ENCODE results near the gene GPC6. TPM values are rescaled to one million over a fixed set of nuclear protein-coding genes. Genes with fewer than 3 reads are reported as not detected.
A peak's percentile ranks its signal among the peaks of the same experiment; 100 is the strongest.

GPC6 gene
- polyA plus RNA-seq, 4 donors, result 0.22 to 45.0 (median 1.4) TPM

GRCh38 chr13:93876236-93876635 lies 649.6 kb downstream of the GPC6 start:
- Histone ChIP-seq H3K4me3 (ENCODE audit: low read depth in 1 of 3, low read length in 3 of 3) (no peak overlapping the region), H3K36me3 (ENCODE audit: control insufficient read depth in 3 of 3, insufficient read depth in 2 of 3, low read depth in 1 of 3, low read length in 3 of 3) (no peaks in the 10 kb centered on the region), H3K9me3 (ENCODE audit: control insufficient read depth in 2 of 2, insufficient read depth in 1 of 2, low read depth in 1 of 2, low read length in 1 of 2) (peaks cover 0 to 9% of the 10 kb centered on the region in 2 donors), H3K27ac (ENCODE audit: low read depth in 1 of 3, low read length in 2 of 3) (no peak overlapping the region), H3K27me3 (ENCODE audit: control insufficient read depth in 3 of 3, insufficient read depth in 3 of 3, low read length in 3 of 3) (no peaks in the 10 kb centered on the region), H3K4me1 (ENCODE audit: control insufficient read depth in 3 of 3, insufficient read depth in 2 of 3, low read depth in 1 of 3, low read length in 2 of 3) (no peaks in the 10 kb centered on the region)
- no peak for DNase-seq
- FAIRE-seq, result no peak
- 43 to 72% (median 59%) methylated on average over 3 of the region's 3 CpGs for WGBS, 3 donors

GRCh38 chr13:93878675-93879074 lies 652.1 kb downstream of the GPC6 start:
- Histone ChIP-seq H3K9me3 (ENCODE audit: control insufficient read depth in 2 of 2, insufficient read depth in 1 of 2, low read depth in 1 of 2, low read length in 1 of 2) (peaks cover 0 to 9% of the 10 kb centered on the region in 2 donors), H3K36me3 (ENCODE audit: control insufficient read depth in 3 of 3, insufficient read depth in 2 of 3, low read depth in 1 of 3, low read length in 3 of 3) (no peaks in the 10 kb centered on the region), H3K4me1 (ENCODE audit: control insufficient read depth in 3 of 3, insufficient read depth in 2 of 3, low read depth in 1 of 3, low read length in 2 of 3) (no peaks in the 10 kb centered on the region), H3K27me3 (ENCODE audit: control insufficient read depth in 3 of 3, insufficient read depth in 3 of 3, low read length in 3 of 3) (no peaks in the 10 kb centered on the region), H3K4me3 (ENCODE audit: low read depth in 1 of 3, low read length in 3 of 3) (no peak overlapping the region), H3K27ac (ENCODE audit: low read depth in 1 of 3, low read length in 2 of 3) (no peak overlapping the region)
- 48 to 69% (median 50%) methylated on average over 2 of the region's 2 CpGs for WGBS, 3 donors
- DNase-seq, result no peak
- FAIRE-seq, result no peak

GRCh38 chr13:93881411-93881810 lies 654.8 kb downstream of the GPC6 start:
- Histone ChIP-seq H3K4me1 (ENCODE audit: control insufficient read depth in 3 of 3, insufficient read depth in 2 of 3, low read depth in 1 of 3, low read length in 2 of 3) (no peaks in the 10 kb centered on the region), H3K27me3 (ENCODE audit: control insufficient read depth in 3 of 3, insufficient read depth in 3 of 3, low read length in 3 of 3) (no peaks in the 10 kb centered on the region), H3K9me3 (ENCODE audit: control insufficient read depth in 2 of 2, insufficient read depth in 1 of 2, low read depth in 1 of 2, low read length in 1 of 2) (peaks cover 0 to 9% of the 10 kb centered on the region in 2 donors), H3K4me3 (ENCODE audit: low read depth in 1 of 3, low read length in 3 of 3) (no peak overlapping the region), H3K27ac (ENCODE audit: low read depth in 1 of 3, low read length in 2 of 3) (no peak overlapping the region), H3K36me3 (ENCODE audit: control insufficient read depth in 3 of 3, insufficient read depth in 2 of 3, low read depth in 1 of 3, low read length in 3 of 3) (no peaks in the 10 kb centered on the region)
- FAIRE-seq (no peak), DNase-seq (no peak)
- WGBS, 3 donors, result 54 to 60% (median 58%) methylated on average over 2 of the region's 2 CpGs

GRCh38 chr13:93882086-93882651 lies 655.6 kb downstream of the GPC6 start:
- Histone ChIP-seq H3K27me3 (ENCODE audit: control insufficient read depth in 3 of 3, insufficient read depth in 3 of 3, low read length in 3 of 3) (no peaks in the 10 kb centered on the region), H3K4me3 (ENCODE audit: low read depth in 1 of 3, low read length in 3 of 3) (no peak overlapping the region), H3K9me3 (ENCODE audit: control insufficient read depth in 2 of 2, insufficient read depth in 1 of 2, low read depth in 1 of 2, low read length in 1 of 2) (peaks cover 0 to 9% of the 10 kb centered on the region in 2 donors), H3K36me3 (ENCODE audit: control insufficient read depth in 3 of 3, insufficient read depth in 2 of 3, low read depth in 1 of 3, low read length in 3 of 3) (no peaks in the 10 kb centered on the region), H3K4me1 (ENCODE audit: control insufficient read depth in 3 of 3, insufficient read depth in 2 of 3, low read depth in 1 of 3, low read length in 2 of 3) (no peaks in the 10 kb centered on the region), H3K27ac (ENCODE audit: low read depth in 1 of 3, low read length in 2 of 3) (no peak overlapping the region)
- FAIRE-seq, result no peak
- 62 to 65% (median 65%) methylated on average over 6 of the region's 6 CpGs for WGBS, 3 donors
- no peak for DNase-seq

GRCh38 chr13:93889430-93889951 lies 662.9 kb downstream of the GPC6 start:
- FAIRE-seq, result no peak

GRCh38 chr13:93899981-93900380 lies 673.4 kb downstream of the GPC6 start:
- WGBS, 3 donors, result 62 to 65% (median 64%) methylated on average over 2 of the region's 2 CpGs
- no peaks in the 10 kb centered on the region for H3K36me3 ChIP-seq (ENCODE audit: control insufficient read depth in 3 of 3, insufficient read depth in 2 of 3, low read depth in 1 of 3, low read length in 3 of 3)
- DNase-seq (no peak), FAIRE-seq (no peak)
- no peak overlapping the region for H3K27ac ChIP-seq (ENCODE audit: low read depth in 1 of 3, low read length in 2 of 3)
- no peak overlapping the region for H3K4me3 ChIP-seq (ENCODE audit: low read depth in 1 of 3, low read length in 3 of 3)
- no peaks in the 10 kb centered on the region for H3K27me3 ChIP-seq (ENCODE audit: control insufficient read depth in 3 of 3, insufficient read depth in 3 of 3, low read length in 3 of 3)
- H3K9me3 ChIP-seq (ENCODE audit: control insufficient read depth in 2 of 2, insufficient read depth in 1 of 2, low read depth in 1 of 2, low read length in 1 of 2), result no peaks in the 10 kb centered on the region
- H3K4me1 ChIP-seq (ENCODE audit: control insufficient read depth in 3 of 3, insufficient read depth in 2 of 3, low read depth in 1 of 3, low read length in 2 of 3), result no peaks in the 10 kb centered on the region

More at GRCh38 chr13:93889430-93889951, 662.9 kb downstream of the GPC6 start:
- WGBS, 3 donors, result 29 to 71% (median 33%) methylated on average over 1 of the region's 1 CpG
- H3K36me3 ChIP-seq (ENCODE audit: control insufficient read depth in 3 of 3, insufficient read depth in 2 of 3, low read depth in 1 of 3, low read length in 3 of 3), result no peaks in the 10 kb centered on the region
- H3K9me3 ChIP-seq (ENCODE audit: control insufficient read depth in 2 of 2, insufficient read depth in 1 of 2, low read depth in 1 of 2, low read length in 1 of 2), result no peaks in the 10 kb centered on the region
- H3K4me3 ChIP-seq (ENCODE audit: low read depth in 1 of 3, low read length in 3 of 3), result no peak overlapping the region
- H3K27me3 ChIP-seq (ENCODE audit: control insufficient read depth in 3 of 3, insufficient read depth in 3 of 3, low read length in 3 of 3), result no peaks in the 10 kb centered on the region
- no peak overlapping the region for H3K27ac ChIP-seq (ENCODE audit: low read depth in 1 of 3, low read length in 2 of 3)
- DNase-seq, result no peak
- no peaks in the 10 kb centered on the region for H3K4me1 ChIP-seq (ENCODE audit: control insufficient read depth in 3 of 3, insufficient read depth in 2 of 3, low read depth in 1 of 3, low read length in 2 of 3)

GRCh38 chr13:93900731-93901130 lies 674.1 kb downstream of the GPC6 start:
- 66 to 74% (median 71%) methylated on average over 3 of the region's 3 CpGs for WGBS, 3 donors
- Histone ChIP-seq H3K27ac (ENCODE audit: low read depth in 1 of 3, low read length in 2 of 3) (no peak overlapping the region), H3K36me3 (ENCODE audit: control insufficient read depth in 3 of 3, insufficient read depth in 2 of 3, low read depth in 1 of 3, low read length in 3 of 3) (no peaks in the 10 kb centered on the region), H3K9me3 (ENCODE audit: control insufficient read depth in 2 of 2, insufficient read depth in 1 of 2, low read depth in 1 of 2, low read length in 1 of 2) (no peaks in the 10 kb centered on the region), H3K27me3 (ENCODE audit: control insufficient read depth in 3 of 3, insufficient read depth in 3 of 3, low read length in 3 of 3) (no peaks in the 10 kb centered on the region), H3K4me1 (ENCODE audit: control insufficient read depth in 3 of 3, insufficient read depth in 2 of 3, low read depth in 1 of 3, low read length in 2 of 3) (no peaks in the 10 kb centered on the region), H3K4me3 (ENCODE audit: low read depth in 1 of 3, low read length in 3 of 3) (no peak overlapping the region)
- no peak for DNase-seq
- no peak for FAIRE-seq

- Histone ChIP-seq H3K27me3 (ENCODE audit: control insufficient read depth in 3 of 3, insufficient read depth in 3 of 3, low read length in 3 of 3) (no peaks in the 10 kb centered on the region), H3K27ac (ENCODE audit: low read depth in 1 of 3, low read length in 2 of 3) (no peak overlapping the region), H3K36me3 (ENCODE audit: control insufficient read depth in 3 of 3, insufficient read depth in 2 of 3, low read depth in 1 of 3, low read length in 3 of 3) (no peaks in the 10 kb centered on the region), H3K9me3 (ENCODE audit: control insufficient read depth in 2 of 2, insufficient read depth in 1 of 2, low read depth in 1 of 2, low read length in 1 of 2) (no peaks in the 10 kb centered on the region), H3K4me3 (ENCODE audit: low read depth in 1 of 3, low read length in 3 of 3) (no peak overlapping the region), H3K4me1 (ENCODE audit: control insufficient read depth in 3 of 3, insufficient read depth in 2 of 3, low read depth in 1 of 3, low read length in 2 of 3) (no peaks in the 10 kb centered on the region)
- peak; percentile 5 to 6 for DNase-seq
- FAIRE-seq, result no peak
- WGBS, 3 donors, result 57 to 67% (median 66%) methylated on average over 3 of the region's 3 CpGs
Observed at GRCh38 chr13:93903909-93904308, 677.3 kb downstream of the GPC6 start.

GRCh38 chr13:93915269-93915809 lies 688.7 kb downstream of the GPC6 start:
- DNase-seq (no peak), FAIRE-seq (no peak)
- H3K27ac ChIP-seq (ENCODE audit: low read depth in 1 of 3, low read length in 2 of 3), result peak overlapping the region in 1 of 3 donors; percentile 51
- H3K4me3 ChIP-seq (ENCODE audit: low read depth in 1 of 3, low read length in 3 of 3), result no peak overlapping the region
- H3K9me3 ChIP-seq (ENCODE audit: control insufficient read depth in 2 of 2, insufficient read depth in 1 of 2, low read depth in 1 of 2, low read length in 1 of 2), result no peaks in the 10 kb centered on the region
- no peaks in the 10 kb centered on the region for H3K36me3 ChIP-seq (ENCODE audit: control insufficient read depth in 3 of 3, insufficient read depth in 2 of 3, low read depth in 1 of 3, low read length in 3 of 3)
- no peaks in the 10 kb centered on the region for H3K4me1 ChIP-seq (ENCODE audit: control insufficient read depth in 3 of 3, insufficient read depth in 2 of 3, low read depth in 1 of 3, low read length in 2 of 3)
- WGBS, 3 donors, result 63 to 78% (median 69%) methylated on average over 1 of the region's 1 CpG
- no peaks in the 10 kb centered on the region for H3K27me3 ChIP-seq (ENCODE audit: control insufficient read depth in 3 of 3, insufficient read depth in 3 of 3, low read length in 3 of 3)

Data from small intestine (tissue), 7 donors.